ENCODE data around the gene RFX3.
"Not testable (repeated sequence)": the region's sequence is repeated elsewhere in the genome, so short reads cannot be mapped to it uniquely, and the experiment has no call there.

RFX3 gene

GRCh38 chr9:3342159-3342777 lies 183.5 kb downstream of the RFX3 start:
- no peak for DNase-seq

DNA sequence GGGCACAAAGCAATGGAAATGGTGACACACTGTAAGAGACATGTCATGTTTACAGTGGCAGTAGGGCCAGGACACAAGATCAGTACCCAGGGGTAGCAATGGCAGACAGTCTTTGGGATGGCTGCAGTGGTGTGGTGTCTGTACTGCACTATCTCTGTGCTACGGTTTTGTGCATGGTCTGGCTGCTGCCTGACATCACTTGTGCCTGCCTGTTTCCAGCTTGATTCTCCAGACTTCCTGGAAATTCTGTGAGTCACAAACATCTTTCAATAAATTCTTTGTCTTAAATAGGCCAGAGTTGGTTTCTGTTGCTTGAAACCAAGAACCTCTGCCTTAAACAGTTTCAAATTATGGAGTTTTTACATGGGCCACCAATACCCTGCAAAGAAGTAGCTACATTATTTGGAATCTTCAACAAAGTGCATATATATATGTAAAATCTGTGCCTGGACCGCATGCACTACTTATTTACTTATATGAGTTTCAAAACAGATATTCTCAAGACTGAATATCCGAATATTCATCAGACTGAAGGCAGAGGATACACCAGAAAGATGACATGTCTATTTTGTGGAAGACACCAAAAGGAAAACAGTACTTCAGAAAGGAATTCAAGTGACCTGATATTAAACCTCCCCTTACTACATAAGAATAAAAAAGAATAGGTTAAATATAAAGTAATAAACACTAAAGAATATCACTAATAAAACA lies 188.1 kb downstream of the RFX3 start:
- no peak for DNase-seq

- DNase-seq, result no peak
These were observed 188.8 kb downstream of the RFX3 start for GRCh38 chr9:3336951-3337350.

- DNase-seq, result no peak
These were observed 193.0 kb downstream of the RFX3 start for GRCh38 chr9:3332802-3333201.

DNA sequence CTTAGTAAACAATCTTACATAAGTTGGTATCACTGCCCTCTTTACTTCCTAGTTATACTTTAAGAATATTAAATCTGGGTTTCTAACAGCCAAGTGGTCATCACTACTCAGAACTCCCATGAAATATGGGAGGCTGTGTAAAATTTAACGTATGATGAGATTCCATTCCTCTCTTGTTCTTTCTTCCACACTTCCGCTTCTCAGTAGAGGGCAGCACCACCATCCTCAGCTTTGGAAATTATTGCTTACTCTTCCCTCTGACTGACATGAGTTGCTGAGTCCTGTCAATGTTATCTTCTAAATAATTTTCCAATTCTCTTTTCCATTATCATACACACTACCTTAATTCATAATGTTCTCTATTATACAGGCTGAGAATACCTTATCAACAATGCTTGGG lies 194.0 kb downstream of the RFX3 start:
- DNase-seq, result no peak

- DNase-seq, result no peak
These were observed 194.9 kb downstream of the RFX3 start for GRCh38 chr9:3330792-3331420.

- DNase-seq, result no peak
These were observed 196.4 kb downstream of the RFX3 start for GRCh38 chr9:3329361-3329760.

GRCh38 chr9:3323714-3324113 lies 202.1 kb downstream of the RFX3 start:
- DNase-seq, result no peak

DNA sequence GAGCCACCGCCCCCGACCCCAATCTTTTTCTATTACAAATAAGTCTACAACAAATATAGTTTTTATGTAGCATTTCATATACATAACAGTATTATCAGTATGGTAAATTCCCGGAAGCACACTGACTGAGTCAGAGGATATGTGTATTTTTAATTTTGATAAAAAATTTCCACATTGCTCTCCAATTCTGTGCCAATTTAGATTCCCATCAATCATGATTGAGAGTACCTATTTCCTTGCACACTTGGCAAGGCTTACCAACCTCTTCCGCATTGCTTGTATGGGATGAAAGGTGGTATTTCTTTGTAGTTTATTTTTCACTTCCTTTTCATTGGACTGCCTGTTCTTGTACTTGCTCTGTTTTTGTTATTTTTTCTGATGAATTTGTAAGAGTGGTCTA lies 204.6 kb downstream of the RFX3 start:
- no peak for DNase-seq

GRCh38 chr9:3312595-3312994 lies 213.2 kb downstream of the RFX3 start:
- not testable (repeated sequence) for DNase-seq

DNA sequence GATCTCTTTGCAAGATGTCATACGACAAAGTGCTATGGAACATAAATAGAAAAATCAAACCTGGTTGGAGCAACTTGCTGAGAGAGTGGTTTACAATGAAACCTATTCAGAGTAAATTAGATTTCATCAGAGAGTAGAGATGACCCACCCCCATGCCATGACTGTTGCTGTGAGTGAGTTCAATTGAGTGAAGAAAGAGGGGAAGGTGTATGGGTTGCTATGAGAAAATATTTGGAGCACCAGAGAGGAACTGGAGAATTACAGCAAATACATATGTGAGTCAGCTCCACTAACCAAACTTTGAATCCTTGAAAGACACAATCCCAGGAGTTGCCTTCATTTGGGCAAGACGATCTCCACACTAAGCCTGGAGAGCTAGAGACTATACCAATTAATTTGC lies 217.2 kb downstream of the RFX3 start:
- no peak for DNase-seq

GRCh38 chr9:3304388-3304787 lies 221.4 kb downstream of the RFX3 start:
- DNase-seq, result peak in 1 of 2 experiments; percentile 28

DNA sequence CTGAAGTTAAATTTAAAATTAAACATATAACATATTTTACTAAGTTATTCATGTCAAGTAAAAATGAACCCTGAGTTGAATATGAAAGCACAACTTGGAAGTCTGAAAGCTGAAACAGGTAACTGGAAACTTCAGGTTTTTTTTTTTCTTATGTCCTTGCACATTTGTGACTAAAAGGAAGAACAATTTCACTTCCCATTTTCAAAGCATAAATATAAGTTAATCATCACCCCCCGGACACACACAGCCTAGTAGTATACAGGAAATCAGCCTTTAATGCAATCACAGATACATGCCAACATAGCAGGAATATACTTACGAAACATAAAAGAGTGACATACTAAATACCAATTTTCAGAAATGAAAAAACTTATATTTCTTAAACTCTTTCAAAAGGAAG lies 225.9 kb downstream of the RFX3 start:
- DNase-seq, result no peak

DNA sequence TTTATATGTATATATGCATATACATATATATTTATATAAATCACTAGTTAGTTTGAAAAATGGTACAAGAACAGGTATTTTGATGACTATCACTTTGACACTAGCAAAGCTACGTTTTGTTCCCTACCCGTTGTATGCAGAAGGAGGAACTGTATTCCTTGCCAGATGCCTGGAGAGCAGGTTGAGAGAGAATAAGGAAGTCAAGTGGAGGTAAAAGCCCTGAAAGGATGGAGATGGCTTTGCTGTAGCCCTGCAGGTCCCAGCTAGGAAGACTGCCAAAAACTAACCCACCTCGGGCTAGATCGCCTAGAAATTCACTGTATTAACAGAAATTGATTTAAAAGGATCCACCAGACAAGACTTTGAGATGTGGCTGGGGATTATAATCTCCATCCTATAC lies 229.3 kb downstream of the RFX3 start:
- no peak for DNase-seq

DNA sequence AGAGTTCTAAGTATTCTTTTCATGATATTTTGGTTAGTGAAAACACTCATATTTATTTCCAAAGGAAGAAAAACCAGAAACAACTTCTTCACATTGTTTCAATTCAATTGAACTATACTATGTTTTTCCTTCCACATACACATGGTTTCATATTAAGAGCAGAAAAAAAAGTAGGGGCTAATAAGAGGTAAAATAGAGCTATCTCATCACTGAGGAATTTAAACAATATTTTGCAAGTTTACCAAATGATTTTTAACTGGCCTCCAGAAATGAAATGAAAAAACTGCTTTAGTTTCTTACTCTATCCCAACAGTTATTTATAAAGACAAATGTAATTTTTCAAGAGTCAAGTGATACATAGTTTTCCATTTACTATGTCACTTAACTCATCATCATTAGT lies 233.5 kb downstream of the RFX3 start:
- DNase-seq, result no peak

- no peak for DNase-seq
These were observed 235.5 kb downstream of the RFX3 start for GRCh38 chr9:3290231-3290840.

DNA sequence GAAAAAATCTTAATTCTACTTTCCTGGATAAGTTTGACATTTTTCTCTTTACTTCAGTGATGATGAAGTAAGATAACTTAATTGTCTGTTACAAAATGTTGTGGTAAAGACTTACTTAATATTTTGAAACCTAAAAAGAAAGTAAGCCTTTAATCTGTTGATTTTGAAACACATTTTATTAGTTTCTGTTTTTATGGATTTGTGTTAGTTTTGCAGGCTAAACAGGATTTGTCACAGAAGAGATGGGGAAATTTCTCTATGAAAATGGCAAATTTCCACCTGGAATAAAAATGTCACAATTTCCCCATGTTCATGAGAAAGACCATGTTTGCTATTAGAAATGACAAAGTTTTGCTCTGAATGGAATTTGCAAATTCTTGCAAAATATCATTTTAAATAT lies 237.1 kb downstream of the RFX3 start:
- DNase-seq, result no peak

DNA sequence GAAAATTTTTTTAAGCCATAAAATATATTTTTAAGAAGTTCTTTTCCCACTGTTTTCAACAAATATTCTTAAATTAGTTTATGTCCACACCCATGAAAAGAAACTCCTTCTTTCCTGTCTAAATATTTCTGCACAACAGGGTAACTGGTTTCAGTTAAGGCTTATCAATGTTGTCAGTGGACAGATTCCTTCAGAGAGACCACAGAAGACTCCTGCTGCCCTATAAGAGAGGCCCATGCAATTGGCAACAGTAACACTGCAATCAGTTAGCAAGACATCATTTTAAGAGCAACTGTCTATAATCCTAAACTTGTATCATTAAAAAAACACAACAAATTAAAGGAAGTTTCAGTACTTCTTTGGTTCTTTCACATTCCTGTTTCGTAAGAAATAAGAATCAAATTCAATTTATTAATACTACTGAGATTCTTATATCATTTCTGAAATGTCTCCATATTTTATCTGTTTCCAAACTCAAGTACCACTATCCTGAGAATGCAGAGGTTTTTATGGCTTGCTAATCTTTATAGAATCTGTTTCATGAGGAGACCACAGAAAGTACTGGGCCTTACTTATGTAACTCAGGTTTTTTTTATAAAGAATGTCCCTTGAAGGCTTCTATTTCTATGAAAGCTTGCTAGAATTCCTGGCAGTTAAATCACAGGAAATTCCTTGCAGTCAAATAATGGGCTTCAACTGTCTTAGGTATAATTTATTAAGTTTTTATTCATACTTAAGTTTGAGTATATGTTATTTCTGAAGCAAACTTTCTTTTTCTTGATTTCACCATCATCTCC lies 240.2 kb downstream of the RFX3 start:
- DNase-seq, result no peak

DNA sequence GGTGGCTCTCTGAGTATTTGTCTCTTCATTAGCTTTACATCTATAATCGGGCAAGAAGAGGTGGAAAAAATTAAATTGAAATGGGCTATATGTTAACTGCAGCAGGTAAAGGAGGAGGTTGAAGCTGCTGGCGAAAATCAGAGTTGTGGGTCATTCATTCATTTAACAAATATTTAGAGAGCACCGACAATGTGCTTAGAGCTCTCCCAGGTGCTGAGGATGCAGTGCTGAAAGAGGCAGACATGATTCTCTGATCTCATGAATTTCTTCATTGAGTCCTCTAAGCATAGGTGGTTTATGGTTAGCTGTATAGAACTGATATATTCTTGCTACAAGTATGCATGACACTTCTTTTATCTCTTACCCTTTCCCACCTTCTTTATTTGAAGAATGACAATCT lies 243.4 kb downstream of the RFX3 start:
- no peak for DNase-seq

GRCh38 chr9:3281399-3281798 lies 244.4 kb downstream of the RFX3 start:
- no peak for DNase-seq

- no peak for DNase-seq
These were observed 248.6 kb downstream of the RFX3 start for GRCh38 chr9:3277200-3277599.

GRCh38 chr9:3271581-3271980 lies 254.2 kb downstream of the RFX3 start:
- DNase-seq, result no peak

DNA sequence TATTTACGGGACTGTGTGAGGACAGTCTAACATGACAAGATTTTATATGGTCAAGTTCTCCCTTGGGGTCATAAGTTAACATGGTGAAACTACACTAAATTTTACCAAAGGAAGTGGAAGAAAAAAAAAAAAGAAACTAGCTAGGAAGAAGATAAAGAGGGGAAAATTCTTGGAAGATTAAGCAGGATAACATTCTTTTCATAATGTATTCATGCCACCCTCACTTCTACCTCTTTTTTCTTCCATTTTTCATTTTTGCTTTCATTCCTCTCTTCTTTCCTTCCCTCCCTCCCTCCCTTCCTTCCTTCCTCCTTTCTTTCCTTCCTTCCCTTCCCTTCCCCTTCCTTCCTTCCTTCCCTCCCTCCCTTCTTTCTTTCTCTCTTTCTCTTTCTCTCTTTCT lies 254.6 kb downstream of the RFX3 start:
- no peak for DNase-seq

Measured in stimulated activated CD4-positive, alpha-beta T cell treated with anti-CD3 and anti-CD28 coated beads, Interleukin-4, amount 100 ng/mL, for 4 hours (primary cell).